SK-N-SH treated with all-trans-retinoic acid at 6 μM for 48 hours (cell line): ENCODE measurements around the gene FOXB1.

Source experiments
- ATAC-seq: fragments of 200-7000 bp; cut with Tn5 transposase; 3 replicates; pipeline ENCODE4 v1.9.1; 2020; ENCODE audit warnings: mild to moderate bottlenecking, moderate library complexity
- ARNTL ChIP-seq: fragments of 450-650 bp; formaldehyde crosslinking; IDR thresholded peaks from 2 replicates; pipeline ENCODE4 v1.5.0; 2020; ENCODE audit warnings: low read depth, mild to moderate bottlenecking, moderate library complexity, borderline replicate concordance
- BACH2 ChIP-seq: fragments of 250-450 bp; sonication (Bioruptor Pico); IDR thresholded peaks from 2 replicates; pipeline ENCODE4 v1.9.0; 2021; ENCODE audit warnings: mild to moderate bottlenecking, borderline replicate concordance
- CREB5 ChIP-seq: fragments of 250-450 bp; sonication (Bioruptor Pico); IDR thresholded peaks from 2 replicates; pipeline ENCODE4 v1.5.1; 2020; ENCODE audit warnings: low read depth, mild to moderate bottlenecking, moderate library complexity
- CSDC2 ChIP-seq: fragments of 250-450 bp; sonication (Bioruptor Pico); IDR thresholded peaks from 2 replicates; pipeline ENCODE4 v1.5.0; 2020; ENCODE audit warnings: mild to moderate bottlenecking, moderate library complexity
- GLIS3 ChIP-seq: fragments of 250-450 bp; sonication (Bioruptor Pico); IDR thresholded peaks from 2 replicates; pipeline ENCODE4 v1.5.0; 2020; ENCODE audit warnings: mild to moderate bottlenecking, moderate library complexity
- ISL1 ChIP-seq: fragments of 250-450 bp; sonication (Bioruptor Pico); IDR thresholded peaks from 2 replicates; pipeline ENCODE4 v2.1.2; 2022; ENCODE audit warnings: mild to moderate bottlenecking, moderate library complexity
- OSR1 ChIP-seq: fragments of 250-450 bp; sonication (Bioruptor Pico); IDR thresholded peaks from 2 replicates; pipeline ENCODE4 v1.8.0; 2022; ENCODE audit warnings: moderate library complexity, mild to moderate bottlenecking, inconsistent platforms
- PATZ1 ChIP-seq: fragments of 250-450 bp; sonication (Bioruptor Pico); IDR thresholded peaks from 2 replicates; pipeline ENCODE4 v1.8.0; 2020; ENCODE audit warnings: mild to moderate bottlenecking, moderate library complexity, borderline replicate concordance
- RARB ChIP-seq: fragments of 250-450 bp; sonication (Bioruptor Pico); IDR thresholded peaks from 2 replicates; pipeline ENCODE4 v1.8.0; 2021; ENCODE audit warnings: mild to moderate bottlenecking, moderate library complexity
- SNAI2 ChIP-seq: fragments of 250-450 bp; sonication (Bioruptor Pico); IDR thresholded peaks from 2 replicates; pipeline ENCODE4 v1.5.0; 2020; ENCODE audit warnings: mild to moderate bottlenecking, moderate library complexity
- TCF4 ChIP-seq: fragments of 250-450 bp; sonication (Bioruptor Pico); IDR thresholded peaks from 2 replicates; pipeline ENCODE4 v1.8.0; 2021; ENCODE audit warnings: mild to moderate bottlenecking, moderate library complexity, borderline replicate concordance
- TOX ChIP-seq: fragments of 250-450 bp; sonication (Bioruptor Pico); IDR thresholded peaks from 2 replicates; pipeline ENCODE4 v1.8.0; 2021; ENCODE audit warnings: mild to moderate bottlenecking, moderate library complexity, borderline replicate concordance
- TSHZ2 ChIP-seq: fragments of 250-450 bp; sonication (Bioruptor Pico); IDR thresholded peaks from 2 replicates; pipeline ENCODE4 v1.5.0; 2020; ENCODE audit warnings: mild to moderate bottlenecking, moderate library complexity
- ZC3H10 ChIP-seq: fragments of 250-450 bp; sonication (Bioruptor Pico); IDR thresholded peaks from 2 replicates; pipeline ENCODE4 v1.5.1; 2021; ENCODE audit warnings: mild to moderate bottlenecking, moderate library complexity
- ZFP3 ChIP-seq: fragments of 250-450 bp; sonication (Bioruptor Pico); IDR thresholded peaks from 2 replicates; pipeline ENCODE4 v1.5.0; 2020; ENCODE audit warnings: mild to moderate bottlenecking, moderate library complexity
- ZFP30 ChIP-seq: fragments of 450-650 bp; formaldehyde crosslinking; IDR thresholded peaks from 2 replicates; pipeline ENCODE4 v1.5.0; 2022; ENCODE audit warnings: mild to moderate bottlenecking, moderate library complexity
- ZNF565 ChIP-seq: fragments of 450-650 bp; formaldehyde crosslinking; conservative IDR thresholded peaks from 2 replicates; pipeline ENCODE4 v1.5.0; 2020; ENCODE audit warnings: low read depth, mild to moderate bottlenecking, moderate library complexity
- TF ChIP-seq, protein P1 (sequence below): fragments of 250-450 bp; sonication (Bioruptor Pico); IDR thresholded peaks from 2 replicates; pipeline ENCODE4 v1.8.0; 2021; ENCODE audit warnings: low read depth, mild to moderate bottlenecking, moderate library complexity, borderline replicate concordance
- TF ChIP-seq, protein P2 (sequence below): fragments of 250-450 bp; sonication (Bioruptor Pico); IDR thresholded peaks from 2 replicates; pipeline ENCODE4 v1.5.1; 2021; ENCODE audit warnings: mild to moderate bottlenecking, moderate library complexity

FOXB1 gene

GRCh38 chr15:60039316-60039715 is 35.2 kb downstream of the FOXB1 start (continued):
- TF ChIP-seq PATZ1 = no peak
- no peak for TF ChIP-seq BACH2 (CRISPR knock-in tag)
- TF ChIP-seq SNAI2 (CRISPR knock-in tag) = no peak
- no peak for TF ChIP-seq ZNF565 (CRISPR knock-in tag)
- TF ChIP-seq ZFP3 = no peak
- TF ChIP-seq CREB5 = no peak

- TF ChIP-seq TSHZ2 (CRISPR knock-in tag) (no peak), PATZ1 (no peak), OSR1 (CRISPR knock-in tag) (no peak), GLIS3 (no peak), TCF4 (CRISPR knock-in tag) (no peak), ISL1 (CRISPR knock-in tag) (no peak), CREB5 (no peak), ZFP30 (CRISPR knock-in tag) (no peak), RARB (CRISPR knock-in tag) (no peak), ZC3H10 (CRISPR knock-in tag) (no peak), BACH2 (CRISPR knock-in tag) (no peak), TOX (no peak), ZFP3 (no peak), CSDC2 (CRISPR knock-in tag) (no peak), ARNTL (CRISPR knock-in tag) (no peak)
- TF ChIP-seq, protein P1, sequence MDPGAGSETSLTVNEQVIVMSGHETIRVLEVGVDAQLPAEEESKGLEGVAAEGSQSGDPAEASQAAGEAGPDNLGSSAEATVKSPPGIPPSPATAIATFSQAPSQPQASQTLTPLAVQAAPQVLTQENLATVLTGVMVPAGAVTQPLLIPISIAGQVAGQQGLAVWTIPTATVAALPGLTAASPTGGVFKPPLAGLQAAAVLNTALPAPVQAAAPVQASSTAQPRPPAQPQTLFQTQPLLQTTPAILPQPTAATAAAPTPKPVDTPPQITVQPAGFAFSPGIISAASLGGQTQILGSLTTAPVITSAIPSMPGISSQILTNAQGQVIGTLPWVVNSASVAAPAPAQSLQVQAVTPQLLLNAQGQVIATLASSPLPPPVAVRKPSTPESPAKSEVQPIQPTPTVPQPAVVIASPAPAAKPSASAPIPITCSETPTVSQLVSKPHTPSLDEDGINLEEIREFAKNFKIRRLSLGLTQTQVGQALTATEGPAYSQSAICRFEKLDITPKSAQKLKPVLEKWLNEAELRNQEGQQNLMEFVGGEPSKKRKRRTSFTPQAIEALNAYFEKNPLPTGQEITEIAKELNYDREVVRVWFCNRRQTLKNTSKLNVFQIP (CRISPR knock-in tag) = no peak
- TF ChIP-seq, protein P2, sequence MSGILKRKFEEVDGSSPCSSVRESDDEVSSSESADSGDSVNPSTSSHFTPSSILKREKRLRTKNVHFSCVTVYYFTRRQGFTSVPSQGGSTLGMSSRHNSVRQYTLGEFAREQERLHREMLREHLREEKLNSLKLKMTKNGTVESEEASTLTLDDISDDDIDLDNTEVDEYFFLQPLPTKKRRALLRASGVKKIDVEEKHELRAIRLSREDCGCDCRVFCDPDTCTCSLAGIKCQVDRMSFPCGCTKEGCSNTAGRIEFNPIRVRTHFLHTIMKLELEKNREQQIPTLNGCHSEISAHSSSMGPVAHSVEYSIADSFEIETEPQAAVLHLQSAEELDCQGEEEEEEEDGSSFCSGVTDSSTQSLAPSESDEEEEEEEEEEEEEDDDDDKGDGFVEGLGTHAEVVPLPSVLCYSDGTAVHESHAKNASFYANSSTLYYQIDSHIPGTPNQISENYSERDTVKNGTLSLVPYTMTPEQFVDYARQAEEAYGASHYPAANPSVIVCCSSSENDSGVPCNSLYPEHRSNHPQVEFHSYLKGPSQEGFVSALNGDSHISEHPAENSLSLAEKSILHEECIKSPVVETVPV (CRISPR knock-in tag) = no peak
- TF ChIP-seq, all 23 proteins: peak for 0
- no peak for ATAC-seq
Measured at GRCh38 chr15:60043744-60044435, 39.8 kb downstream of the FOXB1 start.
